Stimulated activated CD4-positive, alpha-beta T cell treated with anti-CD3 and anti-CD28 coated beads, Interleukin-15, amount 100 ng/mL, for 48 hours (primary cell): Measurements from ENCODE around the gene ZNF534.
"Not testable (repeated sequence)": the region's sequence is repeated elsewhere in the genome, so short reads cannot be mapped to it uniquely, and the experiment has no call there.

Experiments used
- DNase-seq, 2 donors: peaks; one replicate each; pipeline ENCODE4 v3.0.0-alpha.2; 2020; ENCODE audit warnings: low read depth in 2 of 2

ZNF534 gene

GRCh38 chr19:52428937-52429336 is at the start of gene ZNF534:
TSS of gene ZNF534 (plus strand) at chr19:52429148. CDS start at chr19:52431475, 2,327 bp downstream.
- no peak for DNase-seq

GRCh38 chr19:52391135-52391534 is 37.8 kb upstream of the ZNF534 start:
- no peak for DNase-seq

- DNase-seq: peak; percentile 92 to 94
Measured at GRCh38 chr19:52397310-52398080, 31.5 kb upstream of the ZNF534 start, which contains the start of gene ZNF528. TSS of gene ZNF528 (plus strand) at chr19:52397849. CDS start at chr19:52402014, 4,165 bp downstream.

GRCh38 chr19:52398081-52398441 is 30.9 kb upstream of the ZNF534 start:
- no peak for DNase-seq

GRCh38 chr19:52410276-52410675 is 18.7 kb upstream of the ZNF534 start:
- no peak for DNase-seq

- no peak for DNase-seq
Measured at GRCh38 chr19:52415711-52416110, 13.2 kb upstream of the ZNF534 start.

GRCh38 chr19:52442179-52442578 is 13.2 kb downstream of the ZNF534 start:
- DNase-seq: no peak

GRCh38 chr19:52444506-52444905 is 15.6 kb downstream of the ZNF534 start:
- no peak for DNase-seq

- DNase-seq: no peak
Measured at GRCh38 chr19:52451241-52451640, 22.3 kb downstream of the ZNF534 start.

GRCh38 chr19:52453324-52454094 is 24.6 kb downstream of the ZNF534 start, which contains the start of gene ZNF578:
TSS of gene ZNF578 (plus strand) at chr19:52453553. CDS start at chr19:52501846, 48,293 bp downstream.
- peak; percentile 57 to 69 for DNase-seq

- DNase-seq: no peak
Measured at GRCh38 chr19:52464798-52465470, 36.0 kb downstream of the ZNF534 start.

GRCh38 chr19:52473655-52474350 is 44.9 kb downstream of the ZNF534 start:
- no peak for DNase-seq

- DNase-seq: no peak
Measured at GRCh38 chr19:52474351-52475127, 45.6 kb downstream of the ZNF534 start.

- DNase-seq: not testable (repeated sequence)
Measured at GRCh38 chr19:52484111-52484743, 55.3 kb downstream of the ZNF534 start.

GRCh38 chr19:52485064-52485463 is 56.1 kb downstream of the ZNF534 start:
- not testable (repeated sequence) for DNase-seq

GRCh38 chr19:52485561-52486240 is 56.8 kb downstream of the ZNF534 start:
- DNase-seq: not testable (repeated sequence)

GRCh38 chr19:52492201-52492993 is 63.4 kb downstream of the ZNF534 start:
- DNase-seq: no peak

GRCh38 chr19:52492994-52493470 is 64.1 kb downstream of the ZNF534 start:
- DNase-seq: no peak

GRCh38 chr19:52494518-52494917 is 65.6 kb downstream of the ZNF534 start:
- no peak for DNase-seq
